GM12864 (cell line): ENCODE results near the gene RAB15.

Experiments used
- DNase-seq: peaks from one replicate; pipeline ENCODE4 v3.0.0-alpha.2; 2011; ENCODE audit warnings: low read depth
- H3K4me3 ChIP-seq: 2 replicates; pipeline ENCODE4 v1.5.1; 2011; ENCODE audit warnings: mild to moderate bottlenecking, low read depth, low read length, control low read depth
- TF ChIP-seq, protein P1 (sequence below): IDR thresholded peaks from 2 replicates; pipeline ENCODE4 v1.5.1; 2011; ENCODE audit warnings: low read depth, mild to moderate bottlenecking, moderate library complexity, low read length, control low read depth, inconsistent platforms; ENCODE audit errors: missing control alignments

Gene RAB15

DNA sequence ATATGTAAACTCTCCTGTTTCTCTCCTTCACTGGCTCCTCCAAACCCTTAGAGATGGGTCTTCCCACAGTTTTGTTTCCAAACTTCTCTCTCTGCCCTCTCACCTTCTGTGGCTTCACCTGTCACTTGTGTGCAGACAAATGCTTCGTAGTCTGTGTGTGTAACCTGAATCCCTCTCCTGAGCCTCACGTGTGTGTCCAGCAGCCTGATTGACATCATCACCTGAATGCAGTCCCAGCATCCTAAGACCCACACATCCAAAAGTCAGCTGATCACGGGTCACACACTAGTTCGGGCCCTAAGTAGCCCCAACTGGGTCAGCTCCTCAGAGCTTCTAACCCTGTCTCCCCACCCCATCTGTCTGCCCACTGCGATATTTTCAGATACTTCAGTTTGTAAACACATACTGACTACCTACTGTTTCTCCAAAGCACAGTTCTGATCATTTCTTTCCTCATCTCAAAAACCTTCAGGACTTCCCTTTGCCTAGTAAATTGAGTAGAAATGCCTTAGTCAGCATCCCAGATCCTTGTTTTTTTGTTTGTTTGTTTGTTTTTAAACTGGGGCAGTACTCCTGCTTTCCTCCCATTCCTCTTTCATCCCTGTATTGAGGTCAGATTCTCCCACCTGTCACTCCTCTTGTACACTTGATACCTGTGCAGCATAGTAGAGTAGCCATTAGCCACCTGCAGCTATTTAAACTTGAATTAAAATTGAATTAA, 38.2 kb upstream of the RAB15 start:
- DNase-seq: no peak
- no peak overlapping the region for H3K4me3 ChIP-seq
- TF ChIP-seq, protein P1, sequence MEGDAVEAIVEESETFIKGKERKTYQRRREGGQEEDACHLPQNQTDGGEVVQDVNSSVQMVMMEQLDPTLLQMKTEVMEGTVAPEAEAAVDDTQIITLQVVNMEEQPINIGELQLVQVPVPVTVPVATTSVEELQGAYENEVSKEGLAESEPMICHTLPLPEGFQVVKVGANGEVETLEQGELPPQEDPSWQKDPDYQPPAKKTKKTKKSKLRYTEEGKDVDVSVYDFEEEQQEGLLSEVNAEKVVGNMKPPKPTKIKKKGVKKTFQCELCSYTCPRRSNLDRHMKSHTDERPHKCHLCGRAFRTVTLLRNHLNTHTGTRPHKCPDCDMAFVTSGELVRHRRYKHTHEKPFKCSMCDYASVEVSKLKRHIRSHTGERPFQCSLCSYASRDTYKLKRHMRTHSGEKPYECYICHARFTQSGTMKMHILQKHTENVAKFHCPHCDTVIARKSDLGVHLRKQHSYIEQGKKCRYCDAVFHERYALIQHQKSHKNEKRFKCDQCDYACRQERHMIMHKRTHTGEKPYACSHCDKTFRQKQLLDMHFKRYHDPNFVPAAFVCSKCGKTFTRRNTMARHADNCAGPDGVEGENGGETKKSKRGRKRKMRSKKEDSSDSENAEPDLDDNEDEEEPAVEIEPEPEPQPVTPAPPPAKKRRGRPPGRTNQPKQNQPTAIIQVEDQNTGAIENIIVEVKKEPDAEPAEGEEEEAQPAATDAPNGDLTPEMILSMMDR: no peak

DNA sequence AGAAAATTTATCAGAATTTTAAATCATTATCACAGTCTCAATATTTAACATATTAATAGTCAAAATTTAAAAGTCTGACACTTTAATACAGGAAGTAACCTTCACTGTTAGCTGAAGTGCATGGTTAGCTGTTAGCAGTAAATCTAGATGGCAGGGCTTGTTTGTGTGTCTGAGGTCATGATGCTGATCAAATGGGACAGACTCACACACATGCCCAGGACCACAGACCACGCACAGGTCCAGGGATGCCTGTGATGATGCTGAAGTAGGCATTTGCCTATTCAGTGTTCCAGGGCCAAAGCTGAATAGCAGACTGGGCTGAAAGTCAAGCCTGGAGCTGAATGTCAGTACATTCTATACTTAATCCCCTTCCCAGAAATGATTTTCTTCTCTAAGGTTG, 35.1 kb upstream of the RAB15 start:
- TF ChIP-seq, protein P1: no peak
- no peak for DNase-seq
- no peak overlapping the region for H3K4me3 ChIP-seq

DNA sequence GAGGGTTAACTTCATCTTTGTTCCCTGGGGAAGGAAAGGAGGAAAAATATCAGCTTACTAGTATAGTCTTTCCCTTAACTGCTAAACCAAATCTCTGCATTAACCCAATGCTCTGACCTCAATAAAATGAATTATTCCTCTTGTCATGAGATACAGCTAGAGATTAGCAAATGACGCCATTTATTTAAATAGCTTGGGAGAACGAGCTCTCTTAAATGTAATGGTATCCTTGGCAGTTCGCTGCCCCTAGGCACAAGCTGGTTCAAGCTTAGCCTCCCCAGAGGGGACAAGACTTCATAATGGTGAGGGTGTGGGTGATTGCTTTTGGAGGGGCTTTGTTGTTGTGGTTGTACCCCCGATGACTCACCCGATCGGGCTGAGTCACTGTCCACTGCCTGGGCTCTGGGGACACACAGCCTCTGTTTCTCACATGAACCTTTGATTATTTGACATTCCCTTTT, 34.2 kb upstream of the RAB15 start:
- H3K4me3 ChIP-seq: no peak overlapping the region
- TF ChIP-seq, protein P1: no peak
- DNase-seq: no peak

DNA sequence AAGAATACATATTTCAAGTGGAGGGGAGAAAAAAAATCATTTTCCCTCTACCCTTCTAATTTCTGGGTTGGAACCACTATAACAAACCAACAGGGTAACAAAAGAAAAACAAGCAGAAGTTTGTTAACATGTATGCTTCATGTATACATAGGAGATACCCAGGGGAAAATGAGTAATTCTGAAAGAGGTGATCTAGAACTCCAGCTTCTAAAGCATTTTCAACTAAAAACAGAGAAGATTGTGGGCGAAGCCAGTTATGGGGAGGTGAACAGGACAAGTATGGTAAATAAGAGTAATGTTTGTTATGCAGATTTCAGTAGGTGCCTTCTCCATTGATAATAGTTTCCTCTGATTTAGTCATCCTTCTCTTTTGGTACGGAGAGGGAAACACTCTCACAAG, 31.3 kb upstream of the RAB15 start:
- peak; percentile 40 for DNase-seq
- H3K4me3 ChIP-seq: no peak overlapping the region
- TF ChIP-seq, protein P1: no peak

DNA sequence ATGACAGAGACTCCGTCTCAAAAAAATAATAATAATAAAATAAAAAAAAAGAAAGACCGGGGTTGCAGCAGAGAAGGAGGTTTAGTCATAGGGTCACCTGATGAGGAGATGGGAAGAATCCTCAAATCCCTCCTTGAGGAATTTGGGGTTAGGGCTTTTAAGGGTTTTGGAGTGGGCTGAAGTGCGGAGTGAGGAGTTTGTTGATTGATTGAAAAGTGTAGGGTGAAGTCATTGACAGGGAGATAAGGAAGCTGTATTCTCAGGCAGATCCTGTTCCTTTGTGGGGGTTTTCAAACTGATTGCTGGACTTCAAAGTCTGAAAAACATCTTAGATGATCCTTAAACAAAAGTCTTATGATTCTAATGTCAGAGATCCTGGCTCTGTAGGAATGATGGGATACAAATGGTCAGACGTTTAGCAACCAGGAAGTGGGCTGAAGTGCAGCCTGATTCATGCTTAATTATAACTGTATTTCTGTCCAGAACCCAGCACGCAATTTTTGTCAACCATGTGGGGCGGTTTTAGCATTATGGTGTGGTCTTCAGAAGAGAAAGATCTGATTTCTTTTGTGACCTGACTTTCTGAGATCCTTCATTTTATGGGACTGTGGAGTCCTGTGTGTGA, 30.6 kb upstream of the RAB15 start:
- TF ChIP-seq, protein P1: no peak
- no peak overlapping the region for H3K4me3 ChIP-seq
- DNase-seq: no peak

DNA sequence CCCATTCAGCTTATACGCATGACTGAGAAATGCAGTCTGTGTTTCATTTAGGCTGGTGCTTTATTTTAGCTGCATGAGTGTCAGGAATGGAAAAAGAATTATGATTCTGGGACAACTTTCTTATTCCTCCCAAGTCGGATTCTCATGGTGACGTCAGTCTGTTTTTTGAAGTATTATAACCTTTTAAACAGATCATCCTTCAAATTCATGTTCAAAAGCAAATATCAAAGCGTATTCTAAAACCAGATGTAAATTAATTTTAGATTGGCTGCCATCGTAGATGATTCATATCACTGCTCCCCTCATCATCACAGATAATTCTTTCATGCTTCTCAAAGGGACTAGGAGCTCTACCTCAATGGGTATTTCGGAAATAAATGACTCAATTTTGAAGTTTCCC, 29.6 kb upstream of the RAB15 start:
- DNase-seq: no peak
- TF ChIP-seq, protein P1: no peak
- H3K4me3 ChIP-seq: no peak overlapping the region
